Neural cell (in vitro differentiated cells): ENCODE measurements around the gene DNAJB6. TPM values are rescaled to one million over a fixed set of nuclear protein-coding genes. Genes with fewer than 3 reads are reported as not detected.

ENCODE experiments used
- H2AFZ ChIP-seq: fragments of 200-600, 300-800 bp; sonication (generic), shearing (Covaris generic); 2 replicates; pipeline ENCODE4 v1.6.0; 2014; ENCODE audit warnings: low read depth, mild to moderate bottlenecking, antibody characterized with exemption, low read length, moderate library complexity
- H3F3A ChIP-seq: fragments of 200-600 bp; shearing (Covaris generic); 2 replicates; pipeline ENCODE4 v1.6.1; 2016; ENCODE audit warnings: mild to moderate bottlenecking, moderate library complexity, mixed read lengths, antibody characterized with exemption, low read length; ENCODE audit not compliant: insufficient read depth, poor library complexity, severe bottlenecking
- H3K27ac ChIP-seq: fragments of 200-600, 300-800 bp; sonication (generic), shearing (Covaris generic); 2 replicates; pipeline ENCODE4 v1.5.1; 2014; ENCODE audit warnings: mild to moderate bottlenecking, low read length, moderate library complexity
- H3K27me3 ChIP-seq: fragments of 300-800, 200-600 bp; sonication (generic), shearing (Covaris generic); 2 replicates; pipeline ENCODE4 v1.6.0; 2014; ENCODE audit warnings: mild to moderate bottlenecking, low read depth, low read length, moderate library complexity; ENCODE audit not compliant: insufficient read depth
- H3K36me3 ChIP-seq: fragments of 300-800, 200-600 bp; sonication (generic), shearing (Covaris generic); 2 replicates; pipeline ENCODE4 v1.5.1; 2014; ENCODE audit warnings: mild to moderate bottlenecking, antibody characterized with exemption, low read length, moderate library complexity; ENCODE audit not compliant: insufficient read depth
- H3K4me2 ChIP-seq: fragments of 300-800, 200-600 bp; sonication (generic), shearing (Covaris generic); 2 replicates; pipeline ENCODE4 v1.6.0; 2014; ENCODE audit warnings: mild to moderate bottlenecking, low read length
- H3K4me3 ChIP-seq: fragments of 300-800, 200-600 bp; sonication (generic), shearing (Covaris generic); 2 replicates; pipeline ENCODE4 v1.5.1; 2014; ENCODE audit warnings: mild to moderate bottlenecking, low read length, moderate library complexity
- H3K79me2 ChIP-seq: fragments of 200-600 bp; shearing (Covaris generic); replicated peaks from 2 replicates; pipeline ENCODE4 v1.6.0; 2014; ENCODE audit warnings: mild to moderate bottlenecking, low read length, moderate library complexity; ENCODE audit not compliant: insufficient read depth
- H3K9ac ChIP-seq: fragments of 300-800, 200-600 bp; sonication (generic), shearing (Covaris generic); 2 replicates; pipeline ENCODE4 v1.6.1; 2016; ENCODE audit warnings: mild to moderate bottlenecking, low read length, mixed read lengths
- H3K9me2 ChIP-seq: fragments of 200-600 bp; shearing (Covaris generic); 2 replicates; pipeline ENCODE4 v1.6.1; 2016; ENCODE audit warnings: mild to moderate bottlenecking, low read length, mixed read lengths; ENCODE audit not compliant: insufficient read depth
- H3K9me3 ChIP-seq: fragments of 200-600, 300-800 bp; sonication (generic), shearing (Covaris generic); 2 replicates; pipeline ENCODE4 v1.6.1; 2016; ENCODE audit warnings: mild to moderate bottlenecking, mixed run types, low read length, moderate library complexity, mixed read lengths
- H4K20me1 ChIP-seq: fragments of 200-600 bp; shearing (Covaris generic); 2 replicates; pipeline ENCODE4 v1.6.1; 2016; ENCODE audit warnings: mild to moderate bottlenecking, mixed run types; ENCODE audit not compliant: insufficient read depth
- EP300 ChIP-seq: fragments of 450-650 bp; conservative IDR thresholded peaks from 2 replicates; pipeline ENCODE4 v1.6.1; 2014; ENCODE audit warnings: antibody characterized with exemption, mild to moderate bottlenecking, moderate library complexity; ENCODE audit not compliant: poor library complexity, severe bottlenecking
- EZH2 ChIP-seq: fragments of 200-600, 300-800 bp; shearing (Covaris generic), sonication (generic); IDR thresholded peaks from 2 replicates; pipeline ENCODE4 v1.6.1; 2014; ENCODE audit warnings: antibody characterized with exemption, low read length, borderline replicate concordance, mild to moderate bottlenecking; ENCODE audit not compliant: insufficient read depth, poor library complexity, severe bottlenecking
- MXI1 ChIP-seq: fragments of 450-650 bp; conservative IDR thresholded peaks from 2 replicates; pipeline ENCODE4 v1.6.1; 2014; ENCODE audit warnings: antibody characterized with exemption, mild to moderate bottlenecking; ENCODE audit not compliant: poor library complexity, severe bottlenecking
- POLR2AphosphoS5 ChIP-seq: IDR thresholded peaks from 2 replicates; pipeline ENCODE4 v1.6.1; 2012
- RAD21 ChIP-seq: fragments of 450-650 bp; conservative IDR thresholded peaks from 2 replicates; pipeline ENCODE4 v1.6.1; 2014; ENCODE audit warnings: antibody characterized with exemption, mild to moderate bottlenecking, moderate library complexity
- SMC3 ChIP-seq: fragments of 450-650 bp; conservative IDR thresholded peaks from 2 replicates; pipeline ENCODE4 v1.6.1; 2014; ENCODE audit warnings: antibody characterized with exemption, mild to moderate bottlenecking, moderate library complexity; ENCODE audit not compliant: poor library complexity
- TAF1 ChIP-seq: IDR thresholded peaks from 2 replicates; pipeline ENCODE4 v1.6.1; 2012; ENCODE audit warnings: low read depth
- polyA plus RNA-seq: library from polyadenylated mRNA; depleted of rRNA; stranded (reverse); fragments of >200 nt; gene quantifications from 2 replicates; pipeline ENCODE4 v1.2.3, GENCODE V29; 2014
- TF ChIP-seq, protein P1 (sequence below): IDR thresholded peaks from 2 replicates; pipeline ENCODE4 v1.6.1; 2012; ENCODE audit warnings: borderline replicate concordance
- TF ChIP-seq, protein P2 (sequence below): fragments of 450-650 bp; IDR thresholded peaks from 2 replicates; pipeline ENCODE4 v1.5.1; 2014; ENCODE audit warnings: antibody characterized with exemption, mild to moderate bottlenecking, moderate library complexity; ENCODE audit not compliant: poor library complexity, severe bottlenecking

Gene DNAJB6
- polyA plus RNA-seq, 1 donor from 2014 or later = 427 TPM

DNA sequence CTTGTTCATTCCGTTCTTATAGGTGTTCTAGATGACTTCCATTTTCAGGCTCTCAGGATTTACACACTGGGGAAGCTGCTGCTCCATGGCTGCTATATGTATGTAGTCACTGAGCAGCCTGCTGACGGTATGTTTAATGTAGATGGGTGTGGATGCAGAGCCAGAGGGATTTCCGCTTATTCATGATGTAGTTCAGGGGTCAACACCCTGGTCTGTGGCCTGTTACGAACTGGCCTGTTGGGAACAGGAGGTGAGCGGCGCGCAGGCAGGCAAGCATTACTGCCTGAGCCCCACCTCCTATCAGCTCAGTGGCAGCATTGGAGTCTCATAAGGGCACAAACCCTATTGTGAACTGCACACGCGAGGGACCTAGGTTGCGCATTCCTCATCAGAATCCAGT lies 33.9 kb downstream of the DNAJB6 start:
- Histone ChIP-seq H3K9me3 (no peaks in the 10 kb centered on the region), H3K9me2 (no peaks in the 10 kb centered on the region), H3K36me3 (no peaks in the 10 kb centered on the region), H2AFZ (no peak overlapping the region), H3K4me3 (no peak overlapping the region), H3K27me3 (no peaks in the 10 kb centered on the region), H3K27ac (no peak overlapping the region), H3F3A (no peaks in the 10 kb centered on the region), H3K79me2 (peaks cover 8% of the 10 kb centered on the region), H4K20me1 (no peaks in the 10 kb centered on the region), H3K4me2 (no peak overlapping the region), H3K9ac (no peak overlapping the region)
- TF ChIP-seq RAD21 = no peak
- TF ChIP-seq EZH2 = no peak
- TF ChIP-seq MXI1 = no peak
- no peak for TF ChIP-seq EP300
- no peak for TF ChIP-seq SMC3
- TF ChIP-seq POLR2AphosphoS5 = no peak
- TF ChIP-seq, protein P1, sequence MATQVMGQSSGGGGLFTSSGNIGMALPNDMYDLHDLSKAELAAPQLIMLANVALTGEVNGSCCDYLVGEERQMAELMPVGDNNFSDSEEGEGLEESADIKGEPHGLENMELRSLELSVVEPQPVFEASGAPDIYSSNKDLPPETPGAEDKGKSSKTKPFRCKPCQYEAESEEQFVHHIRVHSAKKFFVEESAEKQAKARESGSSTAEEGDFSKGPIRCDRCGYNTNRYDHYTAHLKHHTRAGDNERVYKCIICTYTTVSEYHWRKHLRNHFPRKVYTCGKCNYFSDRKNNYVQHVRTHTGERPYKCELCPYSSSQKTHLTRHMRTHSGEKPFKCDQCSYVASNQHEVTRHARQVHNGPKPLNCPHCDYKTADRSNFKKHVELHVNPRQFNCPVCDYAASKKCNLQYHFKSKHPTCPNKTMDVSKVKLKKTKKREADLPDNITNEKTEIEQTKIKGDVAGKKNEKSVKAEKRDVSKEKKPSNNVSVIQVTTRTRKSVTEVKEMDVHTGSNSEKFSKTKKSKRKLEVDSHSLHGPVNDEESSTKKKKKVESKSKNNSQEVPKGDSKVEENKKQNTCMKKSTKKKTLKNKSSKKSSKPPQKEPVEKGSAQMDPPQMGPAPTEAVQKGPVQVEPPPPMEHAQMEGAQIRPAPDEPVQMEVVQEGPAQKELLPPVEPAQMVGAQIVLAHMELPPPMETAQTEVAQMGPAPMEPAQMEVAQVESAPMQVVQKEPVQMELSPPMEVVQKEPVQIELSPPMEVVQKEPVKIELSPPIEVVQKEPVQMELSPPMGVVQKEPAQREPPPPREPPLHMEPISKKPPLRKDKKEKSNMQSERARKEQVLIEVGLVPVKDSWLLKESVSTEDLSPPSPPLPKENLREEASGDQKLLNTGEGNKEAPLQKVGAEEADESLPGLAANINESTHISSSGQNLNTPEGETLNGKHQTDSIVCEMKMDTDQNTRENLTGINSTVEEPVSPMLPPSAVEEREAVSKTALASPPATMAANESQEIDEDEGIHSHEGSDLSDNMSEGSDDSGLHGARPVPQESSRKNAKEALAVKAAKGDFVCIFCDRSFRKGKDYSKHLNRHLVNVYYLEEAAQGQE = no peak
- no peak for TF ChIP-seq TAF1
- TF ChIP-seq, protein P2, sequence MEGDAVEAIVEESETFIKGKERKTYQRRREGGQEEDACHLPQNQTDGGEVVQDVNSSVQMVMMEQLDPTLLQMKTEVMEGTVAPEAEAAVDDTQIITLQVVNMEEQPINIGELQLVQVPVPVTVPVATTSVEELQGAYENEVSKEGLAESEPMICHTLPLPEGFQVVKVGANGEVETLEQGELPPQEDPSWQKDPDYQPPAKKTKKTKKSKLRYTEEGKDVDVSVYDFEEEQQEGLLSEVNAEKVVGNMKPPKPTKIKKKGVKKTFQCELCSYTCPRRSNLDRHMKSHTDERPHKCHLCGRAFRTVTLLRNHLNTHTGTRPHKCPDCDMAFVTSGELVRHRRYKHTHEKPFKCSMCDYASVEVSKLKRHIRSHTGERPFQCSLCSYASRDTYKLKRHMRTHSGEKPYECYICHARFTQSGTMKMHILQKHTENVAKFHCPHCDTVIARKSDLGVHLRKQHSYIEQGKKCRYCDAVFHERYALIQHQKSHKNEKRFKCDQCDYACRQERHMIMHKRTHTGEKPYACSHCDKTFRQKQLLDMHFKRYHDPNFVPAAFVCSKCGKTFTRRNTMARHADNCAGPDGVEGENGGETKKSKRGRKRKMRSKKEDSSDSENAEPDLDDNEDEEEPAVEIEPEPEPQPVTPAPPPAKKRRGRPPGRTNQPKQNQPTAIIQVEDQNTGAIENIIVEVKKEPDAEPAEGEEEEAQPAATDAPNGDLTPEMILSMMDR = no peak

DNA sequence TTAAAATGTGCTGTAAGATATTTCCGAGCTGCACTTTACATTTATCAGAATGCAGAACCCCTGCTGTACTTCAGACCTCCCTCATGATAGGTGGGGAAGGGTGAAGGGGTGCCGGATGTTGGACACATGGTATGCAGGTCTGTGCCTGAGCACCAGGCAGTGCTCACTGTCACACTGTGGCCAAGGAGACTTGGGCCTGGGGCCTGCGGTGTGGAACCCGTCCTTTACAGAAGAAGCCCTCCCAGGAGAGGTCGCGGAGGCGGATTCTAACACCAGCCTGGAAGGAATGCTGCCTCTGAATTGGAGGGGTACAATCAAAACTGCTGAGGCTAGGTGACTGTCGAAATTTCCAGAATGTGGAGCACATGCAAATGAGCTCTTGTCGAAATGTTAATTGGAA lies 34.5 kb downstream of the DNAJB6 start:
- H3K9me2 ChIP-seq = no peaks in the 10 kb centered on the region
- H3K9me3 ChIP-seq = no peaks in the 10 kb centered on the region
- H3K9ac ChIP-seq = no peak overlapping the region
- H2AFZ ChIP-seq = no peak overlapping the region
- H3K36me3 ChIP-seq = no peaks in the 10 kb centered on the region
- no peaks in the 10 kb centered on the region for H3F3A ChIP-seq
- no peak overlapping the region for H3K27ac ChIP-seq
- H3K4me2 ChIP-seq = no peak overlapping the region
- peaks cover 11% of the 10 kb centered on the region for H3K79me2 ChIP-seq
- no peak overlapping the region for H3K4me3 ChIP-seq
- no peaks in the 10 kb centered on the region for H4K20me1 ChIP-seq
- no peak for TF ChIP-seq SMC3
- no peak for TF ChIP-seq POLR2AphosphoS5
- TF ChIP-seq, protein P2 = no peak
- no peak for TF ChIP-seq RAD21
- TF ChIP-seq MXI1 = no peak
- no peak for TF ChIP-seq EZH2
- TF ChIP-seq, protein P1 = no peak
- TF ChIP-seq TAF1 = no peak
- no peak for TF ChIP-seq EP300
- no peaks in the 10 kb centered on the region for H3K27me3 ChIP-seq
